Brain microvascular endothelial cell (primary cell): Measurements from ENCODE around the gene HMCN2.

ENCODE experiments used
- DNase-seq: peaks from one replicate; pipeline ENCODE4 v3.0.0-alpha.2; 2020
- H3K27ac ChIP-seq: fragments of 250-450 bp; sonication (Bioruptor Pico); 2 replicates; pipeline ENCODE4 v1.5.1; 2020; ENCODE audit warnings: mild to moderate bottlenecking, moderate library complexity
- H3K27me3 ChIP-seq: fragments of 250-450 bp; sonication (Bioruptor Pico); replicated peaks from 2 replicates; pipeline ENCODE4 v1.5.1; 2020; ENCODE audit warnings: mild to moderate bottlenecking
- H3K36me3 ChIP-seq: fragments of 250-450 bp; sonication (Bioruptor Pico); replicated peaks from 2 replicates; pipeline ENCODE4 v1.5.1; 2020; ENCODE audit warnings: mild to moderate bottlenecking
- H3K4me3 ChIP-seq: 2 replicates; pipeline ENCODE4 v1.5.1; 2011; ENCODE audit warnings: low read depth, mild to moderate bottlenecking, control low read depth, low read length, moderate library complexity
- CTCF ChIP-seq: IDR thresholded peaks from 2 replicates; pipeline ENCODE4 v1.5.1; 2011; ENCODE audit warnings: low read depth, mild to moderate bottlenecking, moderate library complexity, low read length, control low read depth, inconsistent platforms; ENCODE audit errors: missing control alignments
- in situ Hi-C: cut with HindIII; loops from 2 replicates; pipeline ENCODE4 v1.10.0; 2017; ENCODE audit warnings: low sequenced_read_pairs, low pct_ligation_motif_present

Gene HMCN2

GRCh38 chr9:130458804-130459067, 193.2 kb downstream of the HMCN2 start:
- Histone ChIP-seq H3K36me3 (no peaks in the 10 kb centered on the region), H3K4me3 (no peak overlapping the region), H3K27ac (no peak overlapping the region), H3K27me3 (peaks cover 6% of the 10 kb centered on the region)
- DNase-seq, result no peak
- no peak for TF ChIP-seq CTCF
- in situ Hi-C loops, result no loop called here

GRCh38 chr9:130459151-130459550, 193.6 kb downstream of the HMCN2 start:
- in situ Hi-C loops, result no loop called here
- no peaks in the 10 kb centered on the region for H3K36me3 ChIP-seq
- DNase-seq, result no peak
- no peak for TF ChIP-seq CTCF
- H3K4me3 ChIP-seq, result no peak overlapping the region
- no peak overlapping the region for H3K27ac ChIP-seq
- H3K27me3 ChIP-seq, result peaks cover 6% of the 10 kb centered on the region

GRCh38 chr9:130459941-130460669, 194.5 kb downstream of the HMCN2 start:
- Histone ChIP-seq H3K27ac (no peak overlapping the region), H3K36me3 (no peaks in the 10 kb centered on the region), H3K27me3 (peaks cover 6% of the 10 kb centered on the region), H3K4me3 (no peak overlapping the region)
- DNase-seq, result no peak
- TF ChIP-seq CTCF, result no peak
- in situ Hi-C loops, result no loop called here

GRCh38 chr9:130461218-130461630, 195.7 kb downstream of the HMCN2 start:
- peaks cover 6% of the 10 kb centered on the region for H3K27me3 ChIP-seq

GRCh38 chr9:130461731-130462130, 196.2 kb downstream of the HMCN2 start:
- Histone ChIP-seq H3K36me3 (no peaks in the 10 kb centered on the region), H3K27me3 (peaks cover 6% of the 10 kb centered on the region), H3K4me3 (no peak overlapping the region), H3K27ac (no peak overlapping the region)
- DNase-seq, result no peak
- no peak for TF ChIP-seq CTCF
- in situ Hi-C loops, result no loop called here

More at GRCh38 chr9:130461218-130461630, 195.7 kb downstream of the HMCN2 start:
- Histone ChIP-seq H3K4me3 (no peak overlapping the region), H3K27ac (no peak overlapping the region), H3K36me3 (no peaks in the 10 kb centered on the region)
- in situ Hi-C loops, result no loop called here
- TF ChIP-seq CTCF, result peak; percentile 95
- no peak for DNase-seq

GRCh38 chr9:130462685-130463540, 197.4 kb downstream of the HMCN2 start:
- peaks cover 17% of the 10 kb centered on the region for H3K27me3 ChIP-seq
- in situ Hi-C loops, result no loop called here
- no peak overlapping the region for H3K4me3 ChIP-seq
- no peak for DNase-seq
- H3K36me3 ChIP-seq, result no peaks in the 10 kb centered on the region
- no peak overlapping the region for H3K27ac ChIP-seq
- TF ChIP-seq CTCF, result no peak
